Measurements from ENCODE around the gene ATP8A1. TPM values are rescaled to one million over a fixed set of nuclear protein-coding genes. Genes with fewer than 3 reads are reported as not detected.
"Not testable (repeated sequence)": the region's sequence is repeated elsewhere in the genome, so short reads cannot be mapped to it uniquely, and the experiment has no call there.

ATP8A1 gene
- total RNA-seq: 22.6 and 22.9 TPM in 2 replicates

DNA sequence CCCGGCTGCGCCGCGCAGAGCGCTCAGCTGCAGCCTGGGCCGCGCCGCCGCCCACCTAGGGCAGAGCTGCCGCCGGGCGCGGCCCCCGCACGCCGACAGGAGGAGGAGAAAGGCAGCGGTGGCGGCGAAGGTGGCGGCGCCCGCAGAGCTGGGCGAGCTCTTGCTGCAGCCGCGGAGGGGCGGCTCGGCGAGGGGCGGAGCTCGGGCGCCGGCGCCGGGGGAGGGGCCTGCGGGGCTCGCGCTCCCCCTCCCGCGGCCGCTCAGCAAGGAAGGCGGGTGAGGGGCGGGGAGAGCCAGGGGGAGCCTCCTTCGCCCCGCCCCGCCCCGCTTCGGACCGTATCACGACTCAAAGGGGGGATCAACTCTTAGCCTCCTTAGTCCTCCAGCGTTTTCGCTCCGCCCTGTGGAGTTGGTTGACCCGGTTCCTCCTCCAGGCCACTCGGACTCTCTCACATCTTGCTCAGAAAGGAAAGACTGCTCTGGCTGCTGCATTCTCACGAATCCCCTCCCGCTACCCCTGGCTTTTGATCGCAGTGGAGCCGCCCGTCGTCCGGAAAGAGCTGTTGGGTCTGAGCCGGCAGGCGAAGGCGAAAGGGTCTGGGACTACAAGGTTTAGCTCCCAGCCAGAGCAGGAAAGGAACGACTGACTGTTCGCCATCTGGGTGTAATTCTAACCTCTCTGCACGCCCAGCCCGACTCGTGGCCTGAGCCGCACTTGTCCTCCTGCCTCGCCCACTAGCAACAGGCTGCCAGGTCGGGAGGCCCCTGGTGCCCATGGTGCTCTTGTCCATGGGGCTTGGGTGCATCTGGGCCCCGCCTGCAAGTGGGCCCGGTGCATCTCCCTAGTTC is at the start of gene ATP8A1:
ATP8A1 (minus strand) TSS at position 162 of the 849 bp plus-strand sequence. CDS start 232 bp downstream, outside the sequence.
- intact Hi-C loops (cut with micrococcal nuclease): loop anchor here (1.0 to 10.0 kb wide), 8 partner anchors 14 to 798 kb away; partner anchors contain the start of genes SLC30A9 and TMEM33

DNA sequence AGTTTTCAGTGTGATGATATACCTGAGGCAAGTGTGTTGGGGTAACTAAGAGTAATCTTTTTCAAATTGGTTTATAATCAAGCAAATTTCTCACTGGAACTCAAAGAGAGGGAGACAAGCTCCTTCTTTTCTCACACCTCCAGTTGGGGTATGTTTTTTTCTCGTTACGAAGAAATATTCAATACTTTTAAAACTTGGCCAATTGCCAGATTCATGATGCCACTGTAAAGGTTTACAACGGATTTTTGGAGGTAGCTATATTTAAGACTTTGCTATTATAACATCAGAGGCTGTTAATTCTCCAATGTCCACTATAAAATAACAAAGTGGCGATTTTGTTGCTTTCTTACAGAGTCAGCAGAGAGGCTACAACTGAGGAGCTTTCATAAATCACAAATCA is 49.2 kb upstream of the ATP8A1 start:
- intact Hi-C loops (cut with micrococcal nuclease): no loop called here

DNA sequence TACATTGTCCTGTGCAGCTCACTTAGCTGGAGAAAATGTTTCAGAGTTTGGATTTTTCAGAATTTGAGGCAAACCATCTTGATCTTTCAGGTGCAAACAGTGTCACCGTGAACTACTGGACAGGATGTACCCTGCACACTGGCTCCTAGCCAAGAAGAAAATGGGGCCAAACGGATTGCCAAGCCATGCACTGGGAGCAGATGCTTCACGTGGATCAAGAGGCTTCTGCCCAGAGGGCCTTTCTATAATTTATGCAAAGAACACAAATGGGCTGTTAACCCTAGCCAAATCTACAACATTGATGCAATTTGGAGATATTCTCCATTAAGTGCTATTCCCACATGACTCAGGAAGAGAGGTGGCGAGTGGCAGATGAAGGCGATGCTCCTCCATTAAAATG is 46.9 kb upstream of the ATP8A1 start:
- intact Hi-C loops (cut with micrococcal nuclease): no loop called here

DNA sequence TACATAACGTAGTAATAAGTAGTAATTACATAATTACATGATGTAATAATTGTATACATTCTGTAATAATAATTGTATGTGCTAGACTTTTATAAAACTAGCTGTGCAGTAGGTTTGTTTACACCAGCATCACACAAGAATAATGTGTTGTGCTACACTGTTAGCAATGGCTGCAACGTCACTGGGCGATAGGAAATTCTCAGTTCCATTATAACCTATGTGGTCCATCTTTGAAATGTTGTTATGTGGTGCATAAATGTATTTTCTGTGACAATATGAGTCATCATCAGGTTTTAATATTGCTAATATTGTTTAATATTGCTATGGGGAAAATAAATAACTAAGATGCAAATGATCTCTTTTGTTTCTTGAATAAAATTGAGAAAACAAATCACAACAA is 46.0 kb upstream of the ATP8A1 start:
- intact Hi-C loops (cut with micrococcal nuclease): no loop called here

DNA sequence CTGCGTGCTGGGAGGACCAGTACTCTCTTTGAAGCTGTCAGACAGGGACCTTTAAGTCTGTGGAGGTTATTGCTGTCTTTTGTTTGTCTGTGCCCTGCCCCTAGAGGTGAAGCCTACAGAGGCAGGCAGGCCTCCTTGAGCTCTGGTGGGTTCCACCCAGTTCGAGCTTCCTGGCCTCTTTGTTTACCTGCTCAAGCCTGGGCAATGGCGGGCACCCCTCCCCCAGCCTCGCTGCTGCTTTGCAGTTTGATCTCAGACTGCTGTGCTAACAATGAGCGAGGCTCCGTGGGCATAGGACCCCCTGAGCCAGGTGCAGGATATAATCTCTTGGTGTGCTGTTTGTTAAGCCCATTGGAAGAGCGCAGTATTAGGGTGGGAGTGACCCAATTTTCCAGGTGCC is 44.9 kb upstream of the ATP8A1 start:
- intact Hi-C loops (cut with micrococcal nuclease): not testable (repeated sequence)

DNA sequence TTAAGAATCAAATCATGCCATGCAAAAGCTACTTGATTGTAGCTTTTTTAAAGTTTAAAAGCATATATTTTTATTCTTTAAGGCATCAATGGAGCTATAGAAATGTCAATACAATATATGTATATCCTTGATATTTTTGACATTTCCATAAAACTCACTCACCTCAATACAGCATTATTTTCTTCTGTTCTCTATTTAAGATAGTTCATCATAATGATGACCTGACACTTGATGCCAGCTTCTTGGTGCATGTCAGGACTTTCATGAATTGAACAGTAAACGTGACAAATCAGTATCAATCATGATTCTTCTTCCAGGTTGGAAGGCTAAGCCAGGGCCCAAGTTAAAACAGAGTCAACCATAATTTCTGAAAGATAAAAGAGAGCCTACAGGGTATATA is 33.6 kb upstream of the ATP8A1 start:
- intact Hi-C loops (cut with micrococcal nuclease): no loop called here

DNA sequence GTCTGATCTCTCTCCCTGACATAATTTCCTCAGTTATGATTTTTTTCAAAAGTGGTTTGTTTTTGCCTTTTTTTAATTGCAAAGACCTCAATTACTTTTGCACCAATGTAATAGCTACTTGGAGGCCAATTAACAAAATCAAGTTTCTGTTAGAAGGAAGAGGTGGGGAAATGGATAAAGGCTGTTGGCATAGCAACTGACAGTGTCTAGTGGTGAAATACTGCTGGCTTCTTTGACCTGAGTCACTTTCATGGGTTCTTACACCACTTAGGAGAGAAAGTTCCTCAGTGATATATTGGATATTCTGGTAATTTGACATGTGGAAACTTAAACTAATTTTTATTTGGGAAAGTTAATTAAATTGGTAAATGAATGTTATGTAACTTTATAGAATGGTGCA is 26.5 kb upstream of the ATP8A1 start:
- intact Hi-C loops (cut with micrococcal nuclease): no loop called here

DNA sequence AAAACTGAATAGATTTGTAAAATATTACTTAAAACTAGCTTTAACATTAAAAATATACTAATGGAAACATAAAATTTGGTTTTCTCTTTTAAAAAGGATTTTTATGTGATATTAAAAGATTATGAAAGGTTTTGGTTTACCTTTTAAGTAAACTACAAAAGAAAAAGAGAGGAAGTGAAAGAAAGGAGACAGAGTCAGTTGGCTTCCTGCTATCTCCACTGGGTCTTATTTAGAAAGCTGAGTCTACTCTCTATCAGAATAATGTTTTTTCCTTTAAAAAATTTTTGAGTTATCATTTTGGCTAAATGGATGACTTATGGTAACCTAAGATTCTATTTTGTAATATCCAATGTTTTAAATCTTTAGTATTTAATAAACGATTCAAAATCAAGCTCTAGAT is 21.6 kb upstream of the ATP8A1 start:
- intact Hi-C loops (cut with micrococcal nuclease): no loop called here

DNA sequence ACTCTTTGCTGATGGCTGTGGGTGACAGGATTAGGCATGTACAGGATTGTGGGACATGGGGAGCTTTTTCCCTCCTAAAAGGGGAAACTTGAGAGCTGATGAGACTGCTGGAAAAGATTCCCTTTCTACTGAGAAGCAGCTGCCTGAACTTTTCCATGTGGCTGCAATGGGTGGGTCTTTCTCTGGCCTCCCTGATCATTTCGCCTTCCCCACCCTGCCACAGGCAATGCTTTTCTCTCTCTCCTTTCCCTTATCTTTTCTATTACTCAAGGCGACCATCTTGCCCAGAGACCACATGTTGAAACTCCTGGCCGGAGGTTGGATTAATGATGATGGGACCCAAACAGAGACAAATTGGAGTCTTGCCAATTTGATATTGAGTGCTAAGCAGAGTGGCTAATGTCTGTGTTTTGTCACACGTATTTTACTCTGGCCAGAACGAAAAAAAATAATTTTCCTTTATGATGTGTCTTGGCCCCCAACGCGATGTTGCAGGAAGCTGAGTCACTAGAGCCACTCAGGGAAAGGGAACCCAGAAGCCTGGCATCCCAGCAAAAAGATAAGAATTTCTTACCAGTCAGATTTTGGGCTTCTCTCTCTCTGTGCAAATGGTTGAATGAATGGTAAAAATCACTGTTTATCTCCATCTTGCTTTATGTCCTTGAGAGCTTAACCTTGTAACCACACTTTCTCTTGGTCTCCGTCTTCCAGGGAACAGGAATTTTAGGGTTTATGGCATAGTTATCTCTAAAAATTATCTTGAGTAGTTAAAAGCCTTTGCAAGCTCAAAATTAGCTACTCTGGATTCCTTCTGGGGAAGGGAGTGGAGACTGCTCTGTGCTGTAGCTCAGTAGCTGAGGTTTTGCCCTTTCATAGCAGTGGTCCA is 19.4 kb upstream of the ATP8A1 start:
- intact Hi-C loops (cut with micrococcal nuclease): no loop called here

DNA sequence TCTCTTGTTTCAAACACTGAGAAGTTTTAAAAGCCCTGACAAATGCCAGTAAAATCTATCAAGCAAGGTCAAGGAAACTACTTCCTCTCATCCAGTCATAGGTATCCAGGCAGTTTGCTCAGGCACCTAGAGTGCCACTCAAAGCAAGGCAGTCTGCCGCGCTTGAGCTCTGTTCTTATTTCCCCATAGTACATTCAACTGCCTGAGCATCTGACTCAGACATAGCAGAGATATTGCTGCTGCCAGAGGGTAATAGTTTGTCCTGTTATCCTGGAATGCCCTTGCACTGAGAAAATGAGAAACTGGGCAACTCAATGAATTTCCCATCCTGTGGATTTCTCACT is 16.1 kb upstream of the ATP8A1 start:
- intact Hi-C loops (cut with micrococcal nuclease): loop anchor here (5.0 kb wide), 1 partner anchor 681 kb away; the partner anchor contains the start of gene SLC30A9

DNA sequence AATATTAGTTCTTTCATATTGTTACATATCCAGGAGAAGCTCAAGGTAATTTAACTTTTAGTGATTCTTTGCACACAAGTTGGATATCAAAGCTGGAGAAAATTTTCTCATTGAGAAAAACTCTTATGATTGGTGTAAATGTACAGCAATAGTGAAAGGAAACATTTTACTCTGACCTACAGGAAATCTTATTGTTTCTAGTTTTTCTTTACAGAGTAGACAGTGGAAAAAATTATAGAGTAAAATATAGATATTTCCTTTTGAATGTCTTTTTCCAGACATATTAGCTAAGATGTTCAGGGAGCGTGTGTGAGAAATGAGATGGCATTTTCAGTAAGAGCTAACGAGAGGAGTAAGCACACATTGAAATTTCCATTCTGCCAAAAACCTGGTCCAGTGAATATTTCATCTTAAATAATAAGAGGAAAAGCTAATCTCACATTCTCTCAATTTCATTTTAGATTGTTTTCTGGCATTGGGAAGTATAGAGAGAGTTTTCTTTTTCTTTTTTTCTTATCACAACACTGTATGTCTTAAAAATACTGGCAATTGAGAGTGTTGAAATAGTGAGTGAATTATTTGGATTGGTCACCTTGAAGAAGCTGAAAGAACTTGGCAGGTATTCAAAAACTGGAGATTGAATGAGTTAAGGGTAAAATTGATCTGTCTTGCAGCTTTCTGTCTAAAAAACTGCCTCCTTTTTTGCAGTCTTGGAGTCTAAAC is 15.6 kb upstream of the ATP8A1 start:
- intact Hi-C loops (cut with micrococcal nuclease): loop anchor here (5.0 kb wide), 1 partner anchor 680 kb away; the partner anchor contains the start of gene SLC30A9

DNA sequence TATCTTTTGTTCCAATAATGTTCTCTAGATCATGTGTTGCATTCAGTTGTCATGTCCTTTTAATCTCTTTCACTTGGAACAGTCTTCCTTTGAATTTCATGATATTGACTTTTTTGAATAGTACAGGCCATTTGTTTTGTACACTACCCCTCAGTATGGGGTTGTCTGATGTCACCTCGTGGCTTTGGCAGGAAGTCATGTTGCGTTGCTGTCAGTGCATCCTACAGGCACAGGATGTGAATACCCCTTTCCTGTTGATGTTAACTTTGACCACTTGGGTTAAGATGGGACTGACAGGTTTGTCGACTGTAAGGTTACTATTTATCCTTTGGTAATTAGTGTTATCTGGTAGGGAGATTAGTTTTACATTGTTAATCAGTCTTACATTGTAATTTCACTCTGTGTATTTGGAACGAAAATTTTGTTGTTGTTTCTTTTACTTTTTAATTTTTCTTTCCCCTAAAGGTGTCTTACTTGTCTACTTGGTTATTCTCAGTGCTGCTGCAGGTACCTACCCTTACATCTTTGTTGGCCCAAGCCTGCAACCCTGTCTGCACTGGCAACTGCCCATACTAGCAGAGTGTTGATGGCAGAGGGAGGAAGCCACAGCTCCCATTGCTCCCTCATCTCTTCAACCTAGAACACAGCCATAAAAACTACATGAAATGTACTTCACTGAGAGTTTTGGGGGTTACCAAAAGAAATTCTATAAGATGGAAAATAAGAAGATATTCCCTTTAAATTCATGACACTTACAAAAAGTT is 14.7 kb upstream of the ATP8A1 start:
- intact Hi-C loops (cut with micrococcal nuclease): loop anchor here (1.0 to 5.0 kb wide), 4 partner anchors 14 to 679 kb away; partner anchors contain the start of genes ATP8A1 and SLC30A9

DNA sequence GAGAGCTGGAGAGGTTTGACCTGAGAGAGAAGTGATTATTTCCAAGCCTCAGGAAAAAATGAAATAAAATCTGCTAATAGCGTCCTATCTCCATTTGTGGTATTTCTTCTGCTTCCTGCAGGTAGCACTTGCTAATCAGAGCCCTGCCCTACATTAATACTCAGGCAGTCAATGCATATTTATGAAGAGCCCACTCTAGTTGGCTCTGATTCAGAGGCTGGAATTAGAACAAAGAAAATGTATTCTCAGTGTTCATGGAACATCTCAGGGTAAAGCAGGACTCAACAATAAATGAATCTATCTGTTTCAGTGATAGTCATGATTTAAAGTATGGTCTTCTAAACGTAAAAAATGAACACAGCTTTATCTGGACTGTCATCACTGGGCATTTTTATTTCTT is 1.4 kb upstream of the ATP8A1 start:
- intact Hi-C loops (cut with micrococcal nuclease): loop anchor here (10.0 kb wide), 1 partner anchor 797 kb away; no protein-coding TSS in a partner anchor

DNA sequence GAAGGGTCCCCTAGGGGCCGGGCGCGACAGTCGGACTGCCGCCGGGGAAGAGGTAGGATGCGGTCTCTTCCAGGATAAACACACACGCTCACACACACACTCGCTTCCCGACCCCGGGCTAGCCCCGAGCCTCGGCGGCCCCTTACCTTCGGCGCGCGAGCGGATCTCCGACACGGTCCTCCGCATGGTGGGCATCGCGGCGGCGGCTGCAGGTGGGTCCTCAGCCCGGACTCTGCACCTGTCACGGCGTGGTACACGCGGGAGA is 294 bp downstream of the ATP8A1 start:
- intact Hi-C loops (cut with micrococcal nuclease): loop anchor here (1.0 to 10.0 kb wide), 5 partner anchors 15 to 798 kb away; partner anchors contain the start of genes SLC30A9 and TMEM33

DNA sequence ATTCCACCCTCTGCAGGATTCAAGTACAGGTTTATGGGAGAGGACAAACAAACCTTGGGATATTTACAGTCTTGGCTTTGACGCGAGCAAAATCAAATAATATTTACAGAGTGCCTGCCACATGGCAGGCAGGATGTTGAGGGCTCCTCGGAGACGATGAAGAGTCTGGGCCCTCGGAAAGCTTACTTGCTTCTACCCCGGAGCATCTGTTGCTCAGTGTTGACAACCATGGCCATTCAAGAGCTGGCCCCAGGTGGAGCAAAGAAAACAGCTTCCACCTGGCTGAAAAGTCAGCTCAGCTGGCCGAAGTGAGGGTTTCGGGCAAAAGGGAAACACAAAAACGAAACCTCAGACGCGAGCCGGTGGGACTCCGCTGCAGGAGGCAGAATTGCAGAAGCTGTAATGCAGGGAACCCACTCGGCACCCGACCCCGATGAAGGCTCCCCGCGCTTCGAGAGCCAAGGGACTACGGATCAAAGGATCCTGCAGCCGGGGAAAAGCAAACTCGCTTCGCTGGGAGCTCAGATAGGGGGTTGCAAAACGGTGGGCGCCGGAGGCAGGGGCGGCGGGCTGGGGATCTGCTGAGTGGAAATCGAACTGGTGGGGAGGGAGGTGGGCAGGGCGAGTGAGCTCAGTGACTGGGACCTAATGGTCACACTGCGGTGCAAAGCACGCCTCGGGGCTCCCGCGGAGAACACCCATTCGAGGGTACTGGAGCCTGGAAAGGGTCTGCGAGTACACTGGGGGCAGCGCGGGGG is 805 bp downstream of the ATP8A1 start:
- intact Hi-C loops (cut with micrococcal nuclease): loop anchor here (1.0 to 10.0 kb wide), 5 partner anchors 15 to 799 kb away; partner anchors contain the start of genes SLC30A9 and TMEM33

DNA sequence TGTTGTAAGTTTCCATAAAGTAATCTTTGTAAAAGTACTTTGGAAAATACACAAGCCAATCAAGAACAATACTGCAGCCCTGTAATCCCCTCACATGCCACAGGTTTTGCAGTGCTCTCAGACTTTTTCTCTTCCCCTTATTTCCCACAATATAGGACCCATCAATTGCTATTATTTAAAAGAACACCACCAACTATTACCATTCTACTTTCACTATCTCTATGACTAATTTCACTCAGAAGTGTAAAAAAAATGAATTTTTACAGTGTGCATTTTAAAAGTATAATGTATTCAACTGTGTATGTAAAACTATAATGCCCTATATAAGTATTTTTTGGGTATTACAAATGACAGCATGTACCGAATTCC is 1.7 kb downstream of the ATP8A1 start:
- intact Hi-C loops (cut with micrococcal nuclease): loop anchor here (10.0 kb wide), 1 partner anchor 800 kb away; no protein-coding TSS in a partner anchor

DNA sequence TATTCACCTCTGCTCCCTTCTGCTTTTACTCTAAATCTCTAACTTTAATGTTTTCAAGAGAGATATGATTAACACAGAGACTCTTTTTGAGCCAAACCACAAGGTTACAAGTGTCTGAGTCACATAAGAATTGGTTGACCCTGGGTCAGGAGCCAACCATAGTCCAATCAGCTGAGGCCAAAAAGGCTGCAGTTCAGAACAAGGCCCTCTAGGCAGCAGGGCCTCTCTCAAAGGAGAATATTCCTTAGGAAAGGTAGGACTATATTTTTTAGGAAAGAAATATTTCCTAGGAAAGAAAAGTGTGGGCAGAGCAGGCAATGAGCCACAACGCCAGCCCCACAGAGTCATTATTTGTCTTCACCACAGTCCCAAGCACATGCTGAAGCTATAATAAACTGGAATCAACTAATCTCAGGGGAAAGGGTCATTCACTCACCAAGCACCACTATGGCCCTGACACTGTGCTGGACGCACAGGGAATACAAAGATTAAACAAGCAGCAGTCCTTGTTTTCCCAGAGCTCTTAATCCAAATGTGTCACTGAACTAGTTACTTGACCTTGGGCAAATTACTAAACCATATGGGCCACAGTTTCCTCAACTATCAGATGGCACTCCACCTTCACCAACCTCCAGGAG is 2.2 kb downstream of the ATP8A1 start:
- intact Hi-C loops (cut with micrococcal nuclease): loop anchor here (10.0 kb wide), 1 partner anchor 800 kb away; no protein-coding TSS in a partner anchor

DNA sequence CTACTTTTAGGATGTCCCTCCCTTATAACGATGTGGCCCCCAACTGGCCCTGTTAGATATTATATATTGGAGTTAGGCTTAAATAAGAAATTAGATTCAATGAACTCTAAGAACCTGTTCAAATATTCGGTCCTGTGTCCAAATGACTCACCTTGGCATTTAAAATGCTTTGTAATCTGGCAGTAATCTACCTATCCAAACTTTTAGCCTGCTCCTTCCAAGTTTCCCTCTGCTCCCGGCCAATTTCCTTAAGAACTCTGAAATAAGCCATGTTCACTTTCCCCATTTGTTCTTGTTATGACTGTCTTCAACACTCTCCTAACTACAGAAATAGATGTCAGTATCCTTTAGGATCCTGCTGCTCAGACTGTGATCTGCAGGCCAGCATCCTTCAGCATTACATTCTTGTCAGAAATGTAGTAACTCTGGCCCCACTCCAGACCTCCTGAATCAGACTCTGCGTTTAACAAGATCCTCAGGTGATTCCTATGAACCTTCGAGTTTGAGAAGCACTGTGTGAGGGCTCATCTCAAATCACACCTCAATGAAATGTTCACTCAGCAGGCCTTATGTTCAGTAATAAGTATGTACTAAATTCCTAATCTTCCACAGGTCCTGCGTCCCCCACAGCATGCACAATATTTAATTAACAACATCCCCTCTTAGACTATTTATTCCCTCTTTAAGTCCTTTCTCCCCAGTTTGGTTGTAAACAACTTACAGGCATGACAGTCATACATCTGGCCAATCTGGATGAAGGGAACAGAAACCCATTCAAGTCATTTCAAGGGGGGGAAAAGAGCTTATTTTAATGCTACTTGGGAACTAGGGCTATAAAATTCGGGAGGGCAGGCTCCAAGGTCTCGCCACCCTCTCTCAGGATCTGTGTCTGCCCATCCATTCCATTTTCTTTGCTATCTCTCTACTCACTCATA is 3.0 kb downstream of the ATP8A1 start:
- intact Hi-C loops (cut with micrococcal nuclease): loop anchor here (10.0 kb wide), 1 partner anchor 801 kb away; no protein-coding TSS in a partner anchor
